GM13977 (cell line): Measurements from ENCODE around the gene SELP.

Source experiments
- DNase-seq: peaks from one replicate; pipeline ENCODE4 v3.0.0; 2012; ENCODE audit warnings: low spot score
- CTCF ChIP-seq: IDR thresholded peaks from 2 replicates; pipeline ENCODE4 v1.5.1; 2012; ENCODE audit warnings: mild to moderate bottlenecking, control low read depth; ENCODE audit not compliant: insufficient read depth; ENCODE audit errors: extremely low read depth, missing control alignments
- in situ Hi-C: fragments of 300-500 bp; cut with MboI; formaldehyde crosslinking; loops from one replicate; pipeline ENCODE4 v1.12.0; 2022; ENCODE audit warnings: low sequenced_read_pairs, low pct_unique_long_range_greater_than_20kb, mixed read lengths, inconsistent platforms; ENCODE audit not compliant: unreplicated experiment

The SELP gene

DNA sequence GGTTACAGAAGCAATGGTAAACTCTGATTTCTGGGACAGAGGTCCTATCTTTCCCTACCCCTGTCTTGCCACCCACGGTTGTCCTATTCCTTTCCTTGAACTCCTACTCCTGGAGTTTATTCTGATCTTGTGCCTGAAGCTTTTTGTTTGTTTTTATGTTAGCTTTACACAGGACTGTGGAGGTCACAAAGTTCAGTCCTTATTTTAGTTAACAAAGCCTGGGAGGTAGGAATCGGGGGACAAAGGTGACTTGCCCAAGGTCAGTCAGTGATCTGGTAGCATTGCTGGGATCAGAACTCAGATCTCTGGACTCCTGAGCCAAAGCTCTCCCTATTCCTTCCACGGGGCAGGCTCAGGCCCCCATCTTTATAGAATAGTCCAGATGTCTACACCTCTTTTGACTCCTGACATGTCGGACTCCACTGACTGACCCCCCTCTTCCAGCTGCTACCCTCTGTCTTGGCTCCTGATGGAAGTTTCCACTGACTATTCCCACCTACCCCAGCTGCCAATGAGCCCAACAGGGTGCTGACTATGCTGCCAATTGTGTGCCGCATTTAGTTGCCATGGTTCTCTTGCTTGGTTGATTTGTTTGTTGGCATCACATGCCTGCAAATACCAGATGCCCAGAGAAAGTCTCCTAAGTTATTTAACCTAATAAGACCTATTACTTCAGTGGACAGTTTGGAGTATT is 53.5 kb downstream of the SELP start:
- TF ChIP-seq CTCF = no peak
- DNase-seq = no peak
- in situ Hi-C loops = loop anchor here (25.0 kb wide), 1 partner anchor 236 kb away; no protein-coding TSS in a partner anchor

GRCh38 chr1:169574336-169574735 is 55.6 kb downstream of the SELP start:
- no peak for TF ChIP-seq CTCF
- DNase-seq = no peak
- in situ Hi-C loops = no loop called here

- in situ Hi-C loops = no loop called here
- no peak for DNase-seq
- no peak for TF ChIP-seq CTCF
Observed at GRCh38 chr1:169572187-169572586, 57.7 kb downstream of the SELP start.

GRCh38 chr1:169571450-169571849 is 58.5 kb downstream of the SELP start:
- no peak for DNase-seq
- no peak for TF ChIP-seq CTCF
- in situ Hi-C loops = no loop called here

- no peak for DNase-seq
- in situ Hi-C loops = no loop called here
Observed at GRCh38 chr1:169570172-169570574, 59.8 kb downstream of the SELP start.

GRCh38 chr1:169568497-169568896 is 61.4 kb downstream of the SELP start:
- in situ Hi-C loops = no loop called here
- no peak for TF ChIP-seq CTCF
- DNase-seq = no peak

More at GRCh38 chr1:169570172-169570574, 59.8 kb downstream of the SELP start:
- no peak for TF ChIP-seq CTCF
